H1 (cell line): Measurements from ENCODE around the gene KCNMA1. TPM values are rescaled to one million over a fixed set of nuclear protein-coding genes. Genes with fewer than 3 reads are reported as not detected.

Experiments
- ASH2L ChIP-seq: fragments of 200-600, 300-600 bp; sonication (generic); IDR thresholded peaks from one replicate; pipeline ENCODE4 v1.7.1; 2017; ENCODE audit warnings: low read length
- BRCA1 ChIP-seq: IDR thresholded peaks from 2 replicates; pipeline ENCODE4 v1.6.1; 2012; ENCODE audit warnings: low read depth, low read length, improper control_type of control experiment
- SP4 ChIP-seq: IDR thresholded peaks from 2 replicates; pipeline ENCODE4 v1.6.1; 2012; ENCODE audit warnings: low read length, inconsistent platforms
- TAF7 ChIP-seq: optimal IDR thresholded peaks from 2 replicates; pipeline ENCODE3; 2011; ENCODE audit warnings: low read depth, mild to moderate bottlenecking, inconsistent platforms, low read length, moderate library complexity, borderline replicate concordance
- TEAD4 ChIP-seq: IDR thresholded peaks from 2 replicates; pipeline ENCODE4 v1.6.1; 2012; ENCODE audit warnings: low read depth, low read length, inconsistent platforms, mixed read lengths
- polyA plus RNA-seq, 7 experiments: library from polyadenylated mRNA; depleted of rRNA in 3 of 7; stranded (reverse) in 5 of 7; unstranded in 2 of 7; fragments of >200 nt in 5 of 7; fragments of 200-250 nt in 2 of 7; gene quantifications; 1 replicate in 5 of 7; 2 replicates in 1 of 7; 4 replicates in 1 of 7; pipeline versions ENCODE4 v1.2.1 to v1.2.3, GENCODE V29; 2011 to 2013; ENCODE audit warnings: missing spikeins in 2 of 7, mixed read lengths in 2 of 7
- total RNA-seq: library from RNA; stranded (reverse); fragmentation: NEBNext Ultra II Directional; extraction: Animal tissue kit (Norgen Biotek cat#: 25700); gene quantifications from 2 replicates; pipeline ENCODE4 v1.2.1, GENCODE V29; 2021

Gene KCNMA1
- total and polyA plus RNA-seq, 2 of the 8 experiments (the other 6 are each of a cell fraction or from before 2014, with no cell fraction given) = 10.2 to 11.1 TPM

DNA sequence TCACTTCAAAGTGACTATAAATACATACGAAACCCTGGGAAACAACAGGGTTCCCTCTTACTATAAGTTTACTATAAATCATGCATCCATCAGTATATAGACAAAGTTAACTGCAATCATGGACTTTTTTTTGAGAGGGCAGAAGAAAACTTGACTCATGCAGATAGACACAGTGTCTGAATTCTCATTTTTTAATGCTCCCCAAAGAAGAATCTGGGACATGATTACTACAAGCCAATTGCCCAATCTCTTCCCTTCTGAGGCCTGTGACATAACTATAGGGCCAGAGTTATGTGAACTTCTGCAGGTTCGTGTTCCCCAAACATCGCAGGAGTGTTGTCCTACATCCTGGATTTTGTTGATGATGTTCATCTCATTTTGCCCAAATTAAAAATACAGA, 376.5 kb downstream of the KCNMA1 start (continued):
- TF ChIP-seq SP4 (no peak), TAF7 (no peak), ASH2L (no peak), BRCA1 (no peak), TEAD4 (no peak)
- TF ChIP-seq, all 59 proteins: peak for 0
